GM12878 (cell line): ENCODE data around the gene PITPNC1. TPM values are rescaled to one million over a fixed set of nuclear protein-coding genes. Genes with fewer than 3 reads are reported as not detected.

Experiments
- ATAC-seq: fragments of 200-7000 bp; cut with Tn5 transposase; 3 replicates; pipeline ENCODE4 v1.9.1; 2020; ENCODE audit warnings: mild to moderate bottlenecking, moderate library complexity
- BruUV-seq: library from RNA; stranded (reverse); fragments of 400-500 nt; replicated peaks from 2 replicates; lab custom pipeline; 2021; lab: Mats Ljungman, UMichigan
- CTCF ChIA-PET: fragments of 300-600 bp; sonication (Branson Sonifier 250); formaldehyde crosslinking; extraction: SDS; loops from one replicate; lab custom pipeline; 2021; ENCODE audit warnings: inconsistent platforms; lab: Yijun Ruan, JAX
- POLR2A ChIA-PET: fragments of 350-600 bp; formaldehyde crosslinking; extraction: SDS; loops from one replicate; lab custom pipeline; 2021; ENCODE audit warnings: inconsistent platforms; lab: Charles Lee
- RAD21 ChIA-PET: fragments of 300-600 bp; sonication (Branson Sonifier 250); formaldehyde crosslinking; loops from one replicate; lab custom pipeline; 2023; ENCODE audit warnings: antibody characterized with exemption; ENCODE audit not compliant: unreplicated experiment; lab: Charles Lee
- SMC1A ChIA-PET: fragments of 300-600 bp; sonication (Branson Sonifier 250); formaldehyde crosslinking; loops from one replicate; lab custom pipeline; 2023; ENCODE audit not compliant: unreplicated experiment, uncharacterized antibody; lab: Charles Lee
- DNase-seq: peaks from one replicate; pipeline ENCODE4 v3.0.0-alpha.2; 2011; ENCODE audit warnings: low read depth, low spot score
- FAIRE-seq: peaks from 3 replicates; lab custom pipeline; 2011; peaks lifted over from hg19 to GRCh38; lab: Jason Lieb, UNC
- H2AFZ ChIP-seq: 2 replicates; pipeline ENCODE4 v1.6.0; 2011; ENCODE audit warnings: low read depth, low read length, control low read depth; ENCODE audit not compliant: control insufficient read depth
- H3K27ac ChIP-seq: 2 replicates; pipeline ENCODE4 v1.5.1; 2011; ENCODE audit warnings: control low read depth; ENCODE audit not compliant: control insufficient read depth, insufficient read depth
- H3K27me3 ChIP-seq, 2 experiments: replicated peaks in 1 of 2; 2 replicates each; pipeline versions ENCODE4 v1.6.0 to v1.6.1; 2011; ENCODE audit warnings: low read length in 1 of 2; ENCODE audit not compliant: control insufficient read depth in 2 of 2, insufficient read depth in 2 of 2
- H3K36me3 ChIP-seq, 2 experiments: 2 replicates each; pipeline ENCODE4 v1.5.1; 2011; ENCODE audit warnings: low read length in 1 of 2; ENCODE audit not compliant: control insufficient read depth in 2 of 2, insufficient read depth in 2 of 2
- H3K4me1 ChIP-seq: 2 replicates; pipeline ENCODE4 v1.6.1; 2011; ENCODE audit warnings: mild to moderate bottlenecking, low read length, moderate library complexity, mixed read lengths; ENCODE audit not compliant: control insufficient read depth, insufficient read depth
- H3K4me2 ChIP-seq: 2 replicates; pipeline ENCODE4 v1.6.0; 2011; ENCODE audit warnings: control low read depth; ENCODE audit not compliant: control insufficient read depth, insufficient read depth
- H3K4me3 ChIP-seq: fragments of 200-600 bp; sonication (generic); 2 replicates; pipeline ENCODE4 v1.5.1; 2016
- H3K79me2 ChIP-seq: 2 replicates; pipeline ENCODE4 v1.6.0; 2011; ENCODE audit warnings: low read length; ENCODE audit not compliant: control insufficient read depth, insufficient read depth
- H3K9ac ChIP-seq: 2 replicates; pipeline ENCODE4 v1.8.0; 2011; ENCODE audit warnings: low read length, control low read depth, mixed read lengths; ENCODE audit not compliant: control insufficient read depth, insufficient read depth
- H3K9me3 ChIP-seq: replicated peaks from 3 replicates; pipeline ENCODE4 v1.5.1; 2011; ENCODE audit warnings: mild to moderate bottlenecking, low read length; ENCODE audit not compliant: control insufficient read depth, insufficient read depth
- H4K20me1 ChIP-seq: 2 replicates; pipeline ENCODE4 v1.6.0; 2011; ENCODE audit not compliant: control insufficient read depth, insufficient read depth
- BMI1 ChIP-seq: fragments of 450-650 bp; IDR thresholded peaks from 2 replicates; pipeline ENCODE4 v1.6.1; 2016; ENCODE audit warnings: mild to moderate bottlenecking, moderate library complexity, borderline replicate concordance
- CEBPZ ChIP-seq: fragments of 150-350 bp; IDR thresholded peaks from 2 replicates; pipeline ENCODE4 v1.6.1; 2016; ENCODE audit warnings: low read depth, low read length
- HDGF ChIP-seq: fragments of 450-650 bp; IDR thresholded peaks from 2 replicates; pipeline ENCODE4 v1.6.1; 2016; ENCODE audit warnings: antibody characterized with exemption
- IRF5 ChIP-seq: fragments of 450-650 bp; IDR thresholded peaks from 2 replicates; pipeline ENCODE4 v1.6.1; 2017; ENCODE audit warnings: borderline replicate concordance
- KDM1A ChIP-seq: fragments of 200-600 bp; sonication (generic); IDR thresholded peaks from 2 replicates; pipeline ENCODE4 v1.6.1; 2016; ENCODE audit warnings: borderline replicate concordance
- PBX3 ChIP-seq: IDR thresholded peaks from 2 replicates; pipeline ENCODE4 v1.6.1; 2011; ENCODE audit warnings: mild to moderate bottlenecking, low read depth, low read length, moderate library complexity; ENCODE audit not compliant: insufficient replicate concordance
- SIX5 ChIP-seq: IDR thresholded peaks from 2 replicates; pipeline ENCODE4 v1.6.1; 2011; ENCODE audit warnings: mild to moderate bottlenecking, low read depth, low read length, moderate library complexity; ENCODE audit not compliant: severe bottlenecking
- STAT1 ChIP-seq: fragments of 450-650 bp; conservative IDR thresholded peaks from 2 replicates; pipeline ENCODE4 v1.6.1; 2014; ENCODE audit warnings: antibody characterized with exemption, mild to moderate bottlenecking
- ZBTB11 ChIP-seq: fragments of 450-650 bp; formaldehyde crosslinking; IDR thresholded peaks from 2 replicates; pipeline ENCODE4 v1.5.0; 2022; ENCODE audit warnings: mild to moderate bottlenecking, missing genetic modification characterization
- ZNF274 ChIP-seq: IDR thresholded peaks from one replicate; pipeline ENCODE4 v1.8.0; 2011; ENCODE audit not compliant: insufficient read length, insufficient read depth
- WGBS: methylation state at CpG from one replicate; pipeline ENCODE4 v1.1.6; 2016; ENCODE audit warnings: low lambda C conversion rate; ENCODE audit not compliant: insufficient replicate concordance, insufficient coverage; ENCODE audit errors: missing lambda C conversion rate; 5-methylcytosine and 5-hydroxymethylcytosine counted together
- in situ Hi-C: fragments of 300-500 bp; cut with MboI; formaldehyde crosslinking; loops from 9 replicates; pipeline ENCODE4 v1.14.3; 2018; ENCODE audit warnings: mixed read lengths
- intact Hi-C: fragments of 100-400 bp; cut with micrococcal nuclease; formaldehyde crosslinking; loops from one replicate; pipeline ENCODE4 v1.14.2; 2022; ENCODE audit not compliant: unreplicated experiment
- polyA plus RNA-seq, 11 experiments: library from polyadenylated mRNA; depleted of rRNA in 4 of 11; unstranded in 6 of 11; stranded (reverse) in 5 of 11; fragments of >200 nt; fragmentation: Nextera tagmentation in 4 of 11; fragmentation: Illumina TruSeq in 1 of 11; extraction: Ambion mirVana in 4 of 11; extraction: Trizol in 1 of 11; gene quantifications; 1 replicate in 1 of 11; 2 replicates in 10 of 11; pipeline versions ENCODE4 v1.2.1 to v1.2.3, GENCODE V29; 2011 to 2016; ENCODE audit warnings: inconsistent platforms in 2 of 11, missing spikeins in 2 of 11, low read depth in 1 of 11
- total RNA-seq, 4 experiments: library from RNA; depleted of rRNA in 3 of 4; stranded (reverse); fragments of >200 nt in 3 of 4; fragmentation: Illumina TruSeq in 1 of 4; extraction: Trizol in 1 of 4; gene quantifications; 2 replicates each; pipeline versions ENCODE4 v1.2.1 to v1.2.3, GENCODE V29; 2013 to 2021

The PITPNC1 gene
- total and polyA plus RNA-seq, 10 of the 15 experiments (the other 5 are each of a cell fraction or from before 2014, with no cell fraction given) = 12.2 to 62.4 (median 47.3) TPM

- no peak for TF ChIP-seq CEBPZ
- no peak for TF ChIP-seq SIX5
- TF ChIP-seq, all 136 proteins: peak for 29
Observed at GRCh38 chr17:67647482-67647881, 270.4 kb downstream of the PITPNC1 start (continued).

- Histone ChIP-seq H4K20me1 (no peaks in the 10 kb centered on the region), H3K4me1 (peaks cover 62% of the 10 kb centered on the region), H3K9ac (peak overlapping the region; percentile 13), H3K36me3 (peaks cover 3 to 4% of the 10 kb centered on the region in 2 experiments; a peak in 3 of 4 replicates), H3K4me3 (no peak overlapping the region), H3K9me3 (no peaks in the 10 kb centered on the region), H3K27ac (peak overlapping the region; percentile 92), H3K4me2 (peak overlapping the region; percentile 15; the same call in 1 of the 2 replicates), H3K27me3 (no peaks in the 10 kb centered on the region), H3K79me2 (peaks cover 1% of the 10 kb centered on the region), H2AFZ (no peak overlapping the region)
- FAIRE-seq (no peak), ATAC-seq (no peak), DNase-seq (no peak)
- POLR2A ChIA-PET = interaction anchor here (0.5 to 5.7 kb wide), 20 partner anchors 10 to 270 kb away, joined by 3 to 53 read pairs (median 4); no protein-coding TSS in a partner anchor
- WGBS = 88% methylated on average over 6 of the region's 6 CpGs
- CTCF ChIA-PET = interaction anchor here (0.6 to 9.2 kb wide), 22 partner anchors 9 to 934 kb away, joined by 3 to 75 read pairs (median 4); partner anchors contain the start of gene PITPNC1
- SMC1A ChIA-PET = interaction anchor here (0.8 to 10.7 kb wide), 26 partner anchors 10 to 273 kb away, joined by 3 to 156 read pairs (median 6); no protein-coding TSS in a partner anchor
- RAD21 ChIA-PET = interaction anchor here (1.1 to 7.3 kb wide), 23 partner anchors 8 to 590 kb away, joined by 3 to 80 read pairs (median 7); partner anchors contain the start of gene PITPNC1
- in situ Hi-C loops (loop anchor here (25.0 kb wide), 1 partner anchor 936 kb away; no protein-coding TSS in a partner anchor), intact Hi-C loops (no loop called here)
- TSS peak; percentile 42 for BruUV-seq
- TF ChIP-seq BMI1 (no peak), PBX3 (no peak), ZBTB11 (CRISPR knock-in tag) (no peak), ZNF274 (no peak), IRF5 (no peak), STAT1 (no peak), HDGF (no peak), KDM1A (no peak)
Observed at GRCh38 chr17:67648032-67648905, 271.2 kb downstream of the PITPNC1 start.
